GM19372 (cell line): ENCODE data around the gene PTPRM.

Experiments used
- ATAC-seq: cut with Tn5 transposase; IDR thresholded peaks from one replicate; pipeline ENCODE4 v1.9.1; 2021; ENCODE audit warnings: mild to moderate bottlenecking, low read depth, moderate library complexity; ENCODE audit not compliant: unreplicated experiment

Gene PTPRM

GRCh38 chr18:8389391-8390340, 822.5 kb downstream of the PTPRM start:
- no peak for ATAC-seq

- ATAC-seq, result no peak
Observed at GRCh38 chr18:8391068-8391467, 824.0 kb downstream of the PTPRM start.

- no peak for ATAC-seq
Observed at GRCh38 chr18:8396254-8396653, 829.1 kb downstream of the PTPRM start.

- no peak for ATAC-seq
Observed at GRCh38 chr18:8397034-8397433, 829.9 kb downstream of the PTPRM start.

- no peak for ATAC-seq
Observed at GRCh38 chr18:8399138-8399537, 832.0 kb downstream of the PTPRM start.

- no peak for ATAC-seq
Observed at GRCh38 chr18:8400193-8400752, 833.2 kb downstream of the PTPRM start.

GRCh38 chr18:8400825-8401224, 833.7 kb downstream of the PTPRM start:
- ATAC-seq, result no peak

- no peak for ATAC-seq
Observed at GRCh38 chr18:8401606-8402005, 834.5 kb downstream of the PTPRM start.

GRCh38 chr18:8402237-8402636, 835.1 kb downstream of the PTPRM start:
- ATAC-seq, result no peak

- no peak for ATAC-seq
Observed at GRCh38 chr18:8403713-8404112, 836.6 kb downstream of the PTPRM start.

- no peak for ATAC-seq
Observed at GRCh38 chr18:8406186-8406867, 839.2 kb downstream of the PTPRM start.

GRCh38 chr18:8406868-8407250, 839.7 kb downstream of the PTPRM start:
- no peak for ATAC-seq

GRCh38 chr18:8409151-8409550, 842.0 kb downstream of the PTPRM start:
- ATAC-seq, result no peak

- ATAC-seq, result no peak
Observed at GRCh38 chr18:8411492-8411891, 844.4 kb downstream of the PTPRM start.

GRCh38 chr18:8412117-8412516, 845.0 kb downstream of the PTPRM start:
- ATAC-seq, result no peak

GRCh38 chr18:8413189-8413588, 846.1 kb downstream of the PTPRM start:
- no peak for ATAC-seq

- no peak for ATAC-seq
Observed at GRCh38 chr18:8413751-8414150, 846.6 kb downstream of the PTPRM start.

- no peak for ATAC-seq
Observed at GRCh38 chr18:8416212-8417019, 849.3 kb downstream of the PTPRM start.

GRCh38 chr18:8422391-8422790, 855.3 kb downstream of the PTPRM start:
- ATAC-seq, result no peak

GRCh38 chr18:8423051-8423557, 856.0 kb downstream of the PTPRM start:
- no peak for ATAC-seq
